Ectodermal cell (in vitro differentiated cells): ENCODE data around the gene SLC15A3.

Source experiments
- H3K27ac ChIP-seq: 2 replicates; pipeline ENCODE4 v1.7.0; 2013; ENCODE audit warnings: mild to moderate bottlenecking, low read depth, low read length; ENCODE audit not compliant: insufficient read depth, poor library complexity, severe bottlenecking
- H3K27me3 ChIP-seq: 2 replicates; pipeline ENCODE4 v1.7.0; 2013; ENCODE audit warnings: mild to moderate bottlenecking, low read length; ENCODE audit not compliant: insufficient read depth, control insufficient read depth, poor library complexity, severe bottlenecking
- H3K36me3 ChIP-seq: one replicate; pipeline ENCODE4 v1.7.0; 2013; ENCODE audit warnings: low read length; ENCODE audit not compliant: control insufficient read depth, insufficient read depth
- H3K4me1 ChIP-seq: one replicate; pipeline ENCODE4 v1.7.0; 2013; ENCODE audit warnings: low read length; ENCODE audit not compliant: control insufficient read depth, insufficient read depth
- H3K4me3 ChIP-seq: 2 replicates; pipeline ENCODE4 v1.7.0; 2013; ENCODE audit warnings: low read depth, low read length, control low read depth; ENCODE audit not compliant: insufficient read depth
- H3K9me3 ChIP-seq: 2 replicates; pipeline ENCODE4 v1.7.0; 2013; ENCODE audit warnings: mild to moderate bottlenecking, low read length, moderate library complexity; ENCODE audit not compliant: control insufficient read depth
- WGBS, 2 experiments: methylation state at CpG; one replicate each; pipeline ENCODE4 v1.1.7; 2013; ENCODE audit warnings: missing lambda C conversion rate in 2 of 2; 5-methylcytosine and 5-hydroxymethylcytosine counted together

SLC15A3 gene

DNA sequence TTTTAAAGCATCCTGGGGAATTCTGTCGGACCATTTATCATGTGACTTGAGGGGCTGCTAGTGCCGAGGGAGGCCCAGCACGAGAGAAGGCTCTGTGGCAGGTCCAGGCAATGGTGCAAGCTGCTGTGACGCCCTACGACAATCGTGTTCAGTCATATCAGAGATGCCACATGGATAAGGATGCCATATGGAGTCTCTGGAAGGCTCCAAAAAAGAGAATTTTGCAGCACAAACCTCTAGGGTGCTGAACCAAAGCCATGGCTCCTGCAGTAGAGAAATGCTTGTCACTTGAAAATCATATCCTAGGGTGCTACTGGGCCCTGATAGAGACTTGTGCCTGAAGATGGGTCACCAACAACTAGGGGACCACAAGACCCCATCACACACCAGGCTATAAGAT lies 12.8 kb upstream of the SLC15A3 start:
- WGBS, 2 experiments, result 87 to 90% methylated on average over 6 of the region's 6 CpGs
- Histone ChIP-seq H3K36me3 (no peaks in the 10 kb centered on the region), H3K27ac (no peak overlapping the region), H3K9me3 (no peaks in the 10 kb centered on the region), H3K4me3 (no peak overlapping the region), H3K27me3 (no peaks in the 10 kb centered on the region), H3K4me1 (no peaks in the 10 kb centered on the region)

DNA sequence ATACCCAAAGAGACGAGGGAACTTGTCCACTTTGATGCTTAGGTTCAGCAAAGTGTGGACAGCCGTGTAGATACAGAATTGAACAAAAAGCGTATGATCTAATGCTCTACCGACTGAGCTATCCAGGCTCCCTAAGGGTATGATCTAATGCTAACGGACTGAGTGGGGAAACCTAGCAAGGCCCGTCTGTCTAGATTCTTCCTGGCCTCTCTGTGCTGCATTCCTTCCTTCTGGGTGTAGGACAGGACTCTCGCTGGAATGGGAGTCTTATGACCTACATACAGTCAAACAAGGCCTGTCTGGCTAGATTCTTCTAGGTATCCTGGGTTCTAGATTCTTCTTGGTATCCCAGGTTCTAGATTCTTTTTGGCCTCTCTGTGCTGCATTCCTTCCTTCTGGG lies 8.4 kb upstream of the SLC15A3 start:
- Histone ChIP-seq H3K27ac (no peak overlapping the region), H3K4me3 (no peak overlapping the region), H3K4me1 (no peaks in the 10 kb centered on the region), H3K27me3 (no peaks in the 10 kb centered on the region), H3K36me3 (no peaks in the 10 kb centered on the region), H3K9me3 (no peaks in the 10 kb centered on the region)
- WGBS, 2 experiments, result 92 to 94% methylated on average over 7 of the region's 7 CpGs

DNA sequence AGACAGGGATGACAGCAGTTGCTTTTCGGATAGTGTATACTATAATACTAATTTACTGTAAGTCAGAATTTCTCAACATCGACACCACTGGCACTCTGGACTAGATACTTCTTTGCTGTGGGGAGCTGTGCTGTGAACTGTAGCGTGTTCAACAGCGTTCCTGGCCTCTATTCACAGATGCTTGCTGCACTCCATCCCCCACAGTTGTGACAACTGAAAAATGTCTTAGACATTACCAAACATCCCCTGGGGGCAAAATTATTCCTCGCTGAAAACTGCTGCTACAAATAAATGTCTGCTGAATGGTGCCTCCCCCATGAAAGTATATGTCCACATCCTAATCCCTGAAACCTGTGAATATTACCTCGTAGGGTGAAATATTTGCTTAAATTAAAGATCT lies 7.5 kb upstream of the SLC15A3 start:
- Histone ChIP-seq H3K36me3 (no peaks in the 10 kb centered on the region), H3K27ac (no peak overlapping the region), H3K27me3 (no peaks in the 10 kb centered on the region), H3K4me3 (no peak overlapping the region), H3K4me1 (no peaks in the 10 kb centered on the region), H3K9me3 (no peaks in the 10 kb centered on the region)
- 88 to 89% methylated on average over 6 of the region's 6 CpGs for WGBS, 2 experiments

DNA sequence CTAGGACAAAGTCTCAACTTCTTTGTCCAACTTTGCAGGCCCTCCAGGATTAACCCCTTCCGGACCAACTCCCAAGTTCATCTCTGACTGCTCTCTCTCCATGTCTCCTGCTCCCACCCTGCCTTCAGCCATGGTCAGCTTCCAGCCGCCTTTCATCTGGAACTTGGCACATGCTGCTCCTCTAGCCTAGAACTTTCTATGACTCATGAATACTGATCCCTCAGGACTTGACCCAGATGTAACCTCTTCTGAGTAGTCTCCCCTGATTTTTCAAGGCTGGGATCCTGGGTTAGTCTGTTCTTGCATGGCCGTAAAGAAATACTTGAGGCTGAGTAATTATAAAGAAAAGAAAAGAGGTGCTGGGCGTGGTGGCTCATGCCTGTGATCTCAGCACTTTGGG lies 5.2 kb upstream of the SLC15A3 start:
- no peak overlapping the region for H3K4me3 ChIP-seq
- peaks cover 10% of the 10 kb centered on the region for H3K27me3 ChIP-seq
- peaks cover 5% of the 10 kb centered on the region for H3K4me1 ChIP-seq
- H3K9me3 ChIP-seq, result no peaks in the 10 kb centered on the region
- H3K36me3 ChIP-seq, result no peaks in the 10 kb centered on the region
- WGBS, 2 experiments, result 87 to 91% methylated on average over 4 of the region's 4 CpGs
- no peak overlapping the region for H3K27ac ChIP-seq

DNA sequence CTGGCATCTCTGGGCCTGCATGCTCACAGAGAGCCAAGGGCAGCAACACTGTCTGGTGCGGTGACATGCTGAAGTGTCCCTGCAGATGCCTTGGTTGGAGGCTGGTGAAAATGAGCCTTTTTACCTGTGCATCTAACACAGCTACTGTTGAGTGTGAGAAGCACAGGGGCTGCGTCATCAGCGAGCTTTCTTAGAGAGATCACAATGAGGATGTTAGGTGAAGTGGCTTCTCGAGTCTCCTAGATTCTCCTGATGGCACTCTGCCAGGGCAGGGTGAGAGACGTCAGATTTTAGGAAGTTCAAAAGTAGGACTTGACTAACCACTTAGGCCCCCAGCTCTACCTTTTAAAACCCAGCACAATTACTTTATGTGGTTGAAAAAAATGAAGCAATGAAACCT lies 3.6 kb upstream of the SLC15A3 start:
- Histone ChIP-seq H3K4me3 (no peak overlapping the region), H3K27me3 (peaks cover 26% of the 10 kb centered on the region), H3K27ac (no peak overlapping the region), H3K36me3 (no peaks in the 10 kb centered on the region), H3K9me3 (no peaks in the 10 kb centered on the region), H3K4me1 (peaks cover 13% of the 10 kb centered on the region)
- 72 to 77% methylated on average over 5 of the region's 5 CpGs for WGBS, 2 experiments

DNA sequence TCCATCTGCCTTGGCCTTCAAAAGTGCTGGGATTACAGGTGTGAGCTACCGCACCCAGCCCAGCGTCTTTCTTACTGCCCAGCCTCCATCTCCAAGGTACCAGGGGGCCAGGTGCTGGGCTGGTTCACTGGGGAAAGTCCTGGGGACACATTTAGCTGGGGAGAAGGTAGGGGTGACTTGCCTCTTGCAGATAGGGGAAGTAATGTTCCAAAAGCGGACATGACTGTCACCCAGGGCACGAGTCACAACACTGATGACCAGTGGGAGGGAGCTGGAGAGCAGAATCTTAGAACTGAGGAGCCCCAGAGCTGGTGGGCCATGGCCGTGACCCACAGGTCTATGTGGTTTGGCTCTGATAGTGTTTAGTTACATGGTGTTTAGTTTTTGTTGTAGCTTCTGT lies 2.4 kb upstream of the SLC15A3 start:
- no peaks in the 10 kb centered on the region for H3K9me3 ChIP-seq
- no peak overlapping the region for H3K4me3 ChIP-seq
- H3K4me1 ChIP-seq, result peaks cover 13% of the 10 kb centered on the region
- H3K27me3 ChIP-seq, result peaks cover 34% of the 10 kb centered on the region
- WGBS, 2 experiments, result 88 to 91% methylated on average over 5 of the region's 5 CpGs
- H3K36me3 ChIP-seq, result no peaks in the 10 kb centered on the region
- no peak overlapping the region for H3K27ac ChIP-seq

DNA sequence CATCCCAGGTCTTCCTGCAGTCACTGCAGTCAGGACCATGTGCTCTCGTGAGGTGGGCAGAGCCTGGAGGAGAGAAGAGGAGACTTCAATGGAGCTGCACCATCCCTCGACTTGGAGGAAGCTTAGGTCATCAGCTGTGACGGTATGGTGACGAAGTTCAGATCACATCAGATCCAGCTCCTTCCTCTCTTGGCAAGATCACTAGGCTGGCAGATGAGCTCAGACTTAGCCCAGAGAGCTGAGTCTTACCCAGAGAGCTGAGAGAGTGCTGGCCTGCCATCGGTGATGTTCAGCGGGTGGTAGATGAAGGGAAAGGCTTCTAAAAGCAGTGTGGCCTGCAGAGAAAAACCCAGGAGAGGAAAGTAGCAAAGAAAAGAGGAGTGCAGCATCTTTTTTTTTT lies 1.8 kb upstream of the SLC15A3 start:
- WGBS, 2 experiments, result 84 to 93% methylated on average over 6 of the region's 6 CpGs

DNA sequence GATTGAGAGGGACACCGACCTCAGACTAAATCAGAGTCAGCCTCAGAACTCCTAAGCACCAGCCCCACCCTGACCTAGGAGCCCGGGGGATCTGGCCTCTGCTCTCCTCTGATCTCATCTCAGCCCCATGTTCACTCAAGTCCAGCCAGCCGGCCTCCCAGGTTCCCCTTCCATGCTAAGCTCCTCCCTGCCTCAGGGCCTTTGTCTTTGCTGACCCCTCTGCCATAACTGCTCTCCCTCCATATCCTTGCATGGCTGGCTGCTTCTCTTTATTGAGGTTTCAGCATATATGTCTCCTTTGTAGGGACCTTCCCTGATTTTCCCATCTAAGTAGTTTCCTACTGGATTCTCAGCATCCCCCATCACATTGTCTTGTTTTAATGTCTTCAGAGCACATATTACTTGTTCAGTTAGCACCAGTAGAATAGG lies 780 bp upstream of the SLC15A3 start:
- no peak overlapping the region for H3K27ac ChIP-seq
- WGBS, 2 experiments, result 54 to 58% methylated on average over 3 of the region's 3 CpGs

More for the DNA sequence above, 1.8 kb upstream of the SLC15A3 start:
- H3K27ac ChIP-seq, result no peak overlapping the region
- H3K36me3 ChIP-seq, result no peaks in the 10 kb centered on the region
- no peaks in the 10 kb centered on the region for H3K9me3 ChIP-seq
- no peak overlapping the region for H3K4me3 ChIP-seq
- H3K27me3 ChIP-seq, result peaks cover 34% of the 10 kb centered on the region
- peaks cover 13% of the 10 kb centered on the region for H3K4me1 ChIP-seq

DNA sequence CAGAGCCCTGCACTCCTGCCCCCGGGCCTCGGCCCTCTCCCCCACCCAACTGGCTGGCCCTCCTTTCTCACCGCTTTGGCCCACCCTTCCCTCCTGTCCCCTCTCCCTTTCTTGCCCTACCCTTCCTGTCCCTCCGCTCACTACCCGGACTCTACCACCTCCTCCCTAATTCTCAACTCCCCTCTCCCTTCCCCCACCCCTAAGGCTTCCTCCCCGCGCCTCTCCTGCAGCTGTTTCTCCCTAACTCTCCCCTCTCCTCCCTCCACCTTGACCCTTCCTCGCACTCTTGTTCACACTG lies 421 bp downstream of the SLC15A3 start:
- Histone ChIP-seq H3K36me3 (no peaks in the 10 kb centered on the region), H3K9me3 (no peaks in the 10 kb centered on the region), H3K4me1 (peaks cover 20% of the 10 kb centered on the region), H3K27me3 (peaks cover 34% of the 10 kb centered on the region), H3K27ac (no peak overlapping the region), H3K4me3 (peak overlapping the region; percentile 31)
- WGBS, 2 experiments, result 2% methylated on average over 8 of the region's 8 CpGs

More for the DNA sequence above, 780 bp upstream of the SLC15A3 start:
- Histone ChIP-seq H3K27me3 (peaks cover 34% of the 10 kb centered on the region), H3K4me3 (no peak overlapping the region), H3K4me1 (peaks cover 15% of the 10 kb centered on the region), H3K36me3 (no peaks in the 10 kb centered on the region), H3K9me3 (no peaks in the 10 kb centered on the region)

DNA sequence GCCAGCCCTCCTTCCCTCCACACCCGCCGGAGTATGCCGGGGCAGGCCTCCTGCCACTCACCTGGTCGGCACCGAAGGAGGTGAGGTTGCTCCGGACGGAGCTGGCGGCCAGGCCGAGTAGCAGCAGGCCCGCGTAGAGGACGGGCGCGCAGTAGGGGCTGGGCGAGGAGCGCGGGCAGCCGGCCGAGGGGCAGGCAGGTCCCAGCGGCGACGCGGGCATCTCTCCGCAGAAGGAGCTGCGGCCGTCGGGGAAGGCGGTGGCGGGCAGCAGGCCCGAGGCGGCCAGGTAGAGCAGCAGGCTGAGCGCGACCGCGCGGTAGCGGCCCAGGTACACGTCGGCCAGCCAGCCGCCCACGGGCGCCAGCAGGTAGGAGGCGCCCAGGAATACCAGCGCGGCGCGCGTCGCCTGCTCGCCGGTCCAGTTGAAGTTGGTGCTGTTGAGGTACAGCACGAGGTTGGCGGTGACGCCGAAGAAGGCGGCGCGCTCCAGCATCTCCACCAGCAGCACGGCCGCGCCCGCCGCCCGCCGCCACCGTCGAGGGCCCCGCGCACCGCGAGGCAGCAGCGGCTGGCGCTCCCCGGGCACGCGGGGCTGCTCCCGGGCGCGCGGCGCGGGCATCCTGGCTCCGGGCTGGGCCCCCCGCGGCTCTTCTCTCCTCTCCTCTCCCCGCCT lies 907 bp downstream of the SLC15A3 start:
- WGBS, 2 experiments, result 4 to 5% methylated on average over 86 of the region's 86 CpGs
- peak overlapping the region; percentile 31 for H3K4me3 ChIP-seq
- no peaks in the 10 kb centered on the region for H3K9me3 ChIP-seq
- peaks cover 20% of the 10 kb centered on the region for H3K4me1 ChIP-seq
- H3K36me3 ChIP-seq, result no peaks in the 10 kb centered on the region
- no peak overlapping the region for H3K27ac ChIP-seq
- peaks cover 34% of the 10 kb centered on the region for H3K27me3 ChIP-seq

DNA sequence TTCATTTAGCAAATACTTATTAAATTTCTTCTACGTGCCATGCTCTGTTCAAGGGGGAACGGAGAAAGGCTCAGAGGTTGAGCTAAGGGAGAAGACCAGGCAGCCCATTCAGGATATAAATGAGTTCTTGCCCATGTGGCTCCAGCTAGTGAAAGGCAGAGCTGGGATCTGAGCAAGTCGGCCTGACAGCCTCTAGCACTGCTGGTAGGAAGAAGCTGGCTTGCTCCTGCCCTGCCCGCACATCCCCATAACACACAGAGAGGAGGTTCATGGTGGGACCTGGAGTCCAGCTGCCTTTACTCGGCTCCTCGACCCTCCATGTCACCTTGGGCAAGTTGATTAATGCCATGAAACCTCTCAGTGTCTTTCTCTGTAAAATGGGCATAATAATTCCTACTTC lies 2.0 kb downstream of the SLC15A3 start:
- Histone ChIP-seq H3K27ac (no peak overlapping the region), H3K9me3 (no peaks in the 10 kb centered on the region), H3K4me1 (peaks cover 20% of the 10 kb centered on the region), H3K27me3 (peaks cover 34% of the 10 kb centered on the region), H3K4me3 (no peak overlapping the region), H3K36me3 (no peaks in the 10 kb centered on the region)
- 77 to 82% methylated on average over 6 of the region's 6 CpGs for whole genome bisulfite sequencing, 2 experiments
